Measurements from ENCODE around the gene GSG1L.
"Not testable (repeated sequence)": the region's sequence is repeated elsewhere in the genome, so short reads cannot be mapped to it uniquely, and the experiment has no call there.

The GSG1L gene

GRCh38 chr16:27751676-27752075, 311.8 kb downstream of the GSG1L start:
- H3K27ac ChIP-seq, result no peak overlapping the region
- no peak for DNase-seq (ENCODE audit: low read depth, low spot score)

DNA sequence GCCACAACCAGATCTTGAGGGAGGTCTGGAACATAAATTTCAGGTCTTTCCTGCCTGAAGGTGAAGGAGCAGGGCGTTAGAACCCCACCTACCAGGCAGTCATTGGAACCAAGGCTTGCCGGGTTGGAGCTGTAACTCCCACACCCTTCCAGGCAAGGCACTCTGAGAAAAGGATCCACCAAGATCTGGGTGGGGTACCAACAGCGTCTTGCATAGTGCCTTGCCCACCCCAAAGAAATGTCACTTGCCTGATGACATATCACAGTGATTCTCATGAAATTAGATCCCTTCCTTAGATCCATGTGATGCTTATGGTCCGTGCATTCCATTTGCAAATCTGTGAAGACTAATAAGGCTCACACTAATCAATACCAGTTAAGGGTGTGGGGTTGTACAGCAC, 312.3 kb downstream of the GSG1L start:
- no peak for DNase-seq (ENCODE audit: low read depth, low spot score)
- H3K27ac ChIP-seq, result no peak overlapping the region

GRCh38 chr16:27749946-27750345, 313.6 kb downstream of the GSG1L start:
- H3K27ac ChIP-seq, result no peak overlapping the region
- DNase-seq (ENCODE audit: low read depth, low spot score), result no peak

- no peak for DNase-seq (ENCODE audit: low read depth, low spot score)
- no peak overlapping the region for H3K27ac ChIP-seq
These were observed 314.0 kb downstream of the GSG1L start for GRCh38 chr16:27749547-27749875.

- DNase-seq (ENCODE audit: low read depth, low spot score), result peak; percentile 54
- H3K27ac ChIP-seq, result no peak overlapping the region
These were observed 314.5 kb downstream of the GSG1L start for GRCh38 chr16:27748868-27749546.

GRCh38 chr16:27747946-27748345, 315.6 kb downstream of the GSG1L start:
- no peak overlapping the region for H3K27ac ChIP-seq
- no peak for DNase-seq (ENCODE audit: low read depth, low spot score)

DNA sequence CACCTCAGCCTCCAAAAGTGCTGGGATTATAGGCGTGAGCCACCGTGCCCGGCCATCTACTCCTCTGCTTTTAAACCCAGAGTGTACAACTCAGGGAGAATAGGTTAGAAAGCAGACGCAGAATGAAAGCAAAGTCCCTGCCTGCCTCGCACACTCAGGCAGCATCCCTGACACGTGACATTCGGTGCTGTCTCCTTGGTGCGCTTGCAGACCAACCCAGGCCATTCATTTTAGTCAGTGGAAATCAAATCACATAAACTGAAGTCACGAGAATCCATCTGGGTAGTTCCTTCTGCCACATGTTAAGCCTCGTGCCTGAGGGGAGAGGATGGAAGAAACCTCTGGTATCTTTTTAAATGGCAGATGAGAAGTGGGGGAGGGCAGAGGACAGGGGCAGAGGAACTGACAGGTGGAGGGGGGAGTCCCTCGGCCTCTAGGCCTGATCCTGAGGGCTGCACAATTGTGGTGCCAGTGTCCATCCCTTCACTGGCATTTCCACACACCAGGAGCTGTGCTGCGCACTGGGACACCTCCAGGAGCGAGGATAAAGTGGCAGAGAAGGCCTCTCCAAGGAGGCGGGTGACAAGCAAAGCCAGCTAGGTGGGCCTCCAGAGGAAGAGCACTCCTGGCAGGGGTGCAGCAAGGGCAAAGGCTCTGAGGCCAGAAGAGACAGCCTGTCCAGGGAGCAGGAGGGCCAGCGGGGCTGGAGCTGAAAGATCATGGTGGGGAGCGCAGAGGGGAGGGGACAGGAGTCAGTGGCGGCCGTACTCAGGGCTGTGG, 317.2 kb downstream of the GSG1L start:
- no peak overlapping the region for H3K27ac ChIP-seq
- DNase-seq (ENCODE audit: low read depth, low spot score), result no peak

GRCh38 chr16:27745348-27745747, 318.2 kb downstream of the GSG1L start:
- DNase-seq (ENCODE audit: low read depth, low spot score), result no peak
- H3K27ac ChIP-seq, result no peak overlapping the region

DNA sequence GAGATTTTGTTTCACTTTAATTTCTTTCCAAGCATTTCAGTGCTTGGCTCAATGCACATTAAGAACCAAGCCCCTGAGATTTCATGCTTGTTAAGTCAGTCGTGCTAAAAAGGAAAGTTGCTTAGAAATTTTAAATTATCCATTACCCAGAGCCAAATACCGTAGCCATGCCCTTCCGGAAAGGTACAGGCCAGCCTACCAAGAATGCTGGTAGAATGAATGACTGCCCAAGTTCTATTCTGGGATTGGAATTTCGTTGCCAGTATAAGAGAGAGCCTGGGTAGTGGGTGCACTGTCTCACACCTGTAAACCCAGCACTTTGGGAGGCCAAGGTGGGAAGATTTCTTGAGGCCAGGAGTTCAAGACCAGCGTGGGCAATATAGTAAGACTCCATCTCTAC, 319.6 kb downstream of the GSG1L start:
- no peak overlapping the region for H3K27ac ChIP-seq
- DNase-seq (ENCODE audit: low read depth, low spot score), result no peak

GRCh38 chr16:27743001-27743400, 320.5 kb downstream of the GSG1L start:
- H3K27ac ChIP-seq; DNase-seq (ENCODE audit: low read depth, low spot score): not testable (repeated sequence)

DNA sequence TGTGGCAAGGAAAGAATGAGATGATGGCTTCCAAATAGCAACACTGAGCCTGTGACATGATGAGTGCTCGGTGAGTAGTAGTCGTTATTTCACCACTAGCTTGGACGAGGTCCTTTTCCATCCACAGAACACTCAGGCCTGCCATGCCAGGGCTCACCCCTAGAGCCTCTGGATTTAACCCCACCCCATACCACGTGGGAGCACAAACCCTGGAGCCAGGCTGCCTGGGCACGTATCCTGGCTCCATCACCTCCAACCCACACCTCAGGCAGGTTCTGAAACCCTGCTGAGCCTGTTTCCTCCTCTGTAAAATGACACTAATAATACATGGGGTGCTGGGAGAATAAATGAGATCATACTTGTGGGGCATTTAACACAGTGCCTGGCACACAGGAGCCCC, 321.2 kb downstream of the GSG1L start:
- H3K27ac ChIP-seq, result no peak overlapping the region
- DNase-seq (ENCODE audit: low read depth, low spot score), result no peak

- DNase-seq (ENCODE audit: low read depth, low spot score), result no peak
- no peak overlapping the region for H3K27ac ChIP-seq
These were observed 322.9 kb downstream of the GSG1L start for GRCh38 chr16:27740496-27741201.

DNA sequence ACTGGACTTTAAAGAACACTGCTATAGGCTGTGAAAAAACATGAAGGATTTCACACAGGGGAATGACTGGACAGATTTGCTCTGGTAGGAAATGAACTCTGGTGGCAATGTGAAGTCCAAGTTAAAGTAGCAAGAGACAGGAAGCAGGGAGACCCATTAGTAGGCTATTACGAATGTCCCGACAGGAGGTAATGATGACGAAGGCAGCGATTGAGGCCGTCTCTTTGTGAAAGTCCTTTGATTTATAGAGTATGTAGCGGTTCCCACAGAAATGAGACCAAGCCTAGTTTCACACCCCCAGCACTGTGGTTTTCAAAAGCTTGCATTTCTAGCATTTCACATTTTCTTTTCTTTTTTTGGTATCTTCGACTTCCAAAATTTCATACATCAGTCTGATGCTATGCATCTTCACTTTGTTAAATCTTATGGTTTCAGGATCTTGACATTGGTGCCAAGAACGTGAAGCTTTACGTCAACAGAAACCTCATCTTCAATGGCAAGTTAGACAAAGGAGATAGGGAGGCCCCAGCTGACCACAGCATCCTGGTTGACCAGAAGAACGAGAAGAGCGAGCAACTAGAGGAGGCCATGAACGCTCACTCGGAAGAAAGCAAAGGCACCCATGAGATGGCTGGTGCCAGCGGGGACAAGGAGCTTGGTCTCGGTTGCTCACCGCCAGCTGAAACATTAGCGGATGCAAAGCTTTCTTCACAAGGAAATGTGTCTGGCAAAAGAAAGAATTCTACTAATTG, 323.7 kb downstream of the GSG1L start:
- no peak for DNase-seq (ENCODE audit: low read depth, low spot score)
- no peak overlapping the region for H3K27ac ChIP-seq

DNA sequence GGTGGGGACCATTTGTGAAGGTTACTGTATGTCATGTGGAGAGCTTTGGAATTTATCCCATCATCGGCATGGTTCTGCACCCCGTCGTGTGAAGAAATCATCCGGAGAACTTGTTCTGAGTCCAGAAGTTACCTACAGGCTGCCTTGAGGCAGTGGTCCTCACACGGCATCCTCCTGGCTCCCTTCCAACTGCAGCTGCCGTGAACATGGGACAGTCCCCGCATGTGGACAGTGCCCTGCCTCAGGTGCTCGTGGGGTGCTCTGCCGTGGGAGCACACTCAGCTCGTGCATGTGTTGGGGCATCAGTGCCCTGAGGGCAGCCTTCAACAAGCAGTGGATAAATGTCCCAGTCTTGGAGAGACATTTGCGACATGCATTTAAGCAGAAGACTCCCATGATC, 324.9 kb downstream of the GSG1L start:
- H3K27ac ChIP-seq, result no peak overlapping the region

More for the DNA sequence above, 324.9 kb downstream of the GSG1L start:
- DNase-seq (ENCODE audit: low read depth, low spot score), result no peak
